GM18861 (cell line): Measurements from ENCODE around the gene MYBPC3.
"Not testable (repeated sequence)": the region's sequence is repeated elsewhere in the genome, so short reads cannot be mapped to it uniquely, and the experiment has no call there.

Source experiments
- ATAC-seq: cut with Tn5 transposase; IDR thresholded peaks from one replicate; pipeline ENCODE4 v1.9.1; 2021; ENCODE audit not compliant: unreplicated experiment

The MYBPC3 gene

DNA sequence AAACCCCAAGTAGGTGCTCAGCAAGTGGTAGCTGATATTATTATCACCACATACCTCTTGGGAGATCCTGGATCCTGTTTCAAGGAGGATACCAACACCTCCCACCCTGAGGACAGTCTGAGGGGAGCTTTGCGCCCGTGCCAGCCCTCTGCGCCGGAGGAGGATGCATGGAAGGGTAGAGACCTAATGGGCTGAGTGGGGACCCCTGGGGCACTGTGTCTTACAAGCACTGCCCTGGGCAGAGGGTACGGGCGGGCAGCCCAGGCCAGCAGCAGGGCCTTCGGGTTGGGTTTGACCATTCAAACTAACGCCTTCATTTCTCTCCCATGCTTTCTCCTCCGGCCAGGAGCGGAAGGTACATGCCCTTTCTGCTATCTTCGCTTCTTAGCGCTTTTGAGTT, 26.3 kb downstream of the MYBPC3 start:
- no peak for ATAC-seq

DNA sequence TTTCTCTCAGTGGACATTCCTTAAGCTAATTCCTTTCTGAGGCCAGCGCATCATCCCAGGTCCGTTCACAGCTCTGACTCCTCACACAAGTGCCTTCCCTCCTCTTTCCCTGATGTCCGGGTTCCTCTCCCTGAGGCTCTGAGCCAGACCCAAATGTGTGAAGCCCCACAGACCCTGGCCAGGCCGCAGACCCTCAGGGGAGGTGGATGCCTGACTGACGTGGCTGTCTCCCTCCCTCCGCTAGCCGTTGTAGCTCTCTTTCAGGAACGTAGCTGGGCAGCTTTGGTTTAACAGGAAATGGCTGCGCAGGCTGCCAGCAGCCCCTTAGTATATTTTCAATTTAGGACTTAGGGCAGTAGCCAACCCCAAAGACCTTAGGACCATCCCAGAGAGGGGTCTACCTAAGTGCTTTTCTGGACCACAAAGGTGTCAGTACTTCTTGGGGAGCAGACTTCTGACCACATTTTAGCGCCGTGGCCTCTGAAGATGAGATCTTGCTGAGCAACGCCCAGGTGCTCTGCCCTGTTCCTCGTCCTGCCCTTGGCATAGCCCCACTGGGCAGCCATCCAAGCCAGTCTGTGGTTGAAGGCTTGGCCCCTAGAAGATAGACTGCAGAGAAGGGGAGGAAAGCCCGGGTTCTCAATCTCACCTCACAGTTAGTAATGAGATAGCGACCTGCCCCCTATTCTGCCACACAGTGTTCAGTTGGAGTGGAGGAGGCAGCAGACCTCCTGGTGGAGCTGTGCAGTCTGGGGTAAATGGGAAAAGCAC, 27.0 kb downstream of the MYBPC3 start:
- no peak for ATAC-seq

GRCh38 chr11:47324520-47324919, 28.0 kb downstream of the MYBPC3 start:
- ATAC-seq, result no peak

DNA sequence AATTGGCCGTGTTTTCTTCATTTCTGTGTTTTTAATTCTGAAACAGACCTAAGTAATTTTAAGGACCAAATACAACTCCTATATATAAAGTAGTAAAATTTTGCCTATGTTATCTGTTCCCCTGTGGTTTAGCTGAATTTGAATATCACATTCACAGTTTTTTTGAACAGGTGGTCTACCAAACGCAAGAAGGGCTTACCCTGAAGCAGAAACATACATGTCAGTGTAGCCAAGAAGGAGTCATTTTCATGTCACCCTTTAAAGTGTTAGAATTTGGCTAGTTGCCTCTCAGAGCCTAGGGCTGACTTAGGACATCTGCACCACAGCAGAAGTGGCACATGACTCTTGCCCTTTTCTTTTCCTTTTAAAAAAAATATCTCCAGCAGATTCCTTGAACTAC, 34.3 kb downstream of the MYBPC3 start:
- no peak for ATAC-seq

DNA sequence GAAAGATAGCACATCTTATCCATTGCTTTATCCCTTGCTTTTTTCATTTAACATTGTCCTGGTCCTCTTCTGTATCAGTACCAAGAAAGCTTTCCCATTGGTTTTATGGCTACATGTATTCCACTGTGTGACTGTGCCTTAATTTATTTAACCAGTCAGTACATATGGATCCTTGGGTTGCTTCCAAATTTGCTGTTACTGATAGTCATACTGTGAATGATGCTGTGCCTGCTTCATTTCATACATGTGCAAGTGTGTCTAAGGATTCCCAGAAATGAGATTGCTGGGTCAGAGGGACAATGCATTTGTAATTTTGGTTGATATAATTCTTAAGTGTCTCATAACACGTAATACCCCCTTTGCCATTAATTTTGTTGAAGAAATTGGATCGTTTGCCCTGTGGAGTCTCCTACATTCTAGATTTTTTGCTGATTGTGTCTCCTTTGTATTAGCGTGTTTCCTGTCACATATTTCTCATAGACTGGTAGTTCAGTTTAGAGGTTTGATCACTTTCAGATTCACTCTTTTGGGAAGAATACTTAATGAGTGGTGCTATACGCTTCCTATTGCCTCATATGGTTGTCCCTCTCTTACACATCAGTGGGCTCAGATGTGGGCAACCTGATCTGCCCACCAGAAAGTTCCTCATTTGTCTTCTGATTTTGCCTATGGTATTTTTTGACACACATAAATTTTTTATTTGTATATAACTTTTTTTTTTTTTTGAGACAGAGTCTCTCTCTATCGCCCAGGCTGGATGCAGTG, 35.3 kb downstream of the MYBPC3 start:
- ATAC-seq, result no peak

DNA sequence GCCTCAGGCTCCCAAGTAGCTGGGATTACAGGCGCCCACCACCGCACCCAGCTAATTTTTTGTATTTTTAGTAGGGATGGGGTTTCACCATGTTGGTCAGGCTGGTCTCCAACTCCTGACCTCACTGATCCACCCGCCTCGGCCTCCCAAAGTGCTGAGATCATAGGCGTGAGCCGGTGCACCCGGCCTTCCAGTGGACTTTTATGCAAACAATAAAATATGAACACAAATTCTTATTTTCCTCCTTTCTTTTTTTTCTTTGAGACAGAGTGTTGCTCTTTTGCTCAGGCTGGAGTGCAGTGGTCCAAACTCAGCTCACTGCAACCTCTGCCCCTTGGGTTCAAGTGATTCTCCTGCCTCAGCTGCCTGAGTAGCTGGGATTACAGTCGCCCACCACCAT, 36.0 kb downstream of the MYBPC3 start:
- ATAC-seq, result not testable (repeated sequence)

DNA sequence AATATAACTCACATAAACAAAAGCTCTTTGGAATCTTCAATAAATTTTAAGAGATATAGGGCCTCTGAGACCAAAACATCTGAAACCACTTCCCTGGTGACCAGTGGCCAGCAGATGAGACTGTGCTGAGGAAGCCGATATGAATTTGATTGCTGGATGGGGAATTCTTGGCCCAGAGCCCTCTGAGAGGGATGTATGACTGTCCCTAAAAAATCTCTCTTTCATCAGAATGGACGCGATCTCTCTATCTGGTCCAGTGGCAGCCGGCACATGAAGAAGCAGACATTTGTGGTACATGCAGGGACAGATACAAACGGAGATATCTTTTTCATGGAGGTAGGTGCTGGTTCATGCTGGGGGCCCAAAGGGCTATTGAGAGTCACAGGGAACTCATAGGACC, 37.5 kb downstream of the MYBPC3 start:
- ATAC-seq, result no peak

- no peak for ATAC-seq
These were observed 44.3 kb downstream of the MYBPC3 start for GRCh38 chr11:47308050-47308823.

- no peak for ATAC-seq
These were observed 46.0 kb downstream of the MYBPC3 start for GRCh38 chr11:47306484-47306844.

GRCh38 chr11:47305734-47306483, 46.6 kb downstream of the MYBPC3 start:
- no peak for ATAC-seq

DNA sequence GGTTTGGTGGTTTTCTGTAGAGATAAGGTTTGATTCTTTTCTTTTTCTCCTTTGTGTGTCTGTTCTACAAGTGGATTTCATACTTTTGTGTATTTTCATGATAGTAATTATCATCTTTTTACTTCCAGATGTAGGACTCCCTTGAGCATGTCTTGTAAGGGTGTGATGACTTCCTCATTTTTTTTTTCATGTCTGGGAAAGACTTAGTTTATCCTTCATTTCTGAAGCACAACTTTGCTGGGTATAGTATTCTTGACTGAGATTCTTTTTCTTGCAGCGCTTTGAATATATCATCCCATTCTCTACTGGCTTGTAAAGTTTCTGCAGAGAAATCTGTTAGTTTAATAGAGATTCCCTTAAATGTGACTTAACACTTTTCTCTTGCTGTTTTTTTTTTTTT, 49.6 kb downstream of the MYBPC3 start:
- no peak for ATAC-seq

GRCh38 chr11:47299078-47299477, 53.4 kb downstream of the MYBPC3 start:
- ATAC-seq, result no peak

DNA sequence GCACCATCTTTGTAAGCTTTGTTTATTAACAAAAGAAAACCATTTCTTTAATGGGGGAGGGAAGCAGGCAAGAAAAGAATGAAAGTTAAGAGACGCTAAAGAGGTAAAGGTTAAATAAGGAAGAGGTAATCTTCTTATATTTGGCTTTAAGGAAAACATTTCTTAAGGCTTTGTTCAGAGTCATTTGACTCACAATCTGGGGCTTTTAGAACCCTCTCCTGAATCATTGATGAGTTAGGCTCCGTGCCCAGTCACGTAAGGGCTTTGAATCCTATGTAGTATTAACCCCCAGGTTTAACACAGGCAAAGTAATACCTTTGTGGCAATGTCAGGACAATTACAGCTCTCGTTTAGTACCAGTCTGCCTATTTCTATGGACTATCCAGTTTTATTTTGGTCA, 56.5 kb downstream of the MYBPC3 start:
- ATAC-seq, result no peak

DNA sequence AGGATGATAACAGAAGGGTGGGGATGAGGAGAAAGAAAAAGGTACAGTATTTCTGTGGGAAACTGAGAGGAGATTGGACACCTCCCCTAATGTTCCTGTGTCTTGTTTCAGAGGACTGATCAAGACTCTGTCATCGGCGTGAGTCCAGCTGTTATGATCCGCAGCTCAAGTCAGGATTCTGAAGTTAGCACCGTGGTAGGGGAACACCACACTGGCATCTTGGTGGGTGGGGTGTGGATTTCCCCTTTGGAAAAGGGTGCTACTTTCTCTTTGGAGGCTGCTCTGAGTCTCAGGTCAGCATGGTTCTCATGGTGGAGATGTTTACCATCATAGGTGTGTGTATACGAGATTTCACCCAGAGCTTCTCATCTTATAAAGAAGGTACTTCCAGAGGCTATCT, 57.1 kb downstream of the MYBPC3 start:
- no peak for ATAC-seq

GRCh38 chr11:47289856-47290255, 62.6 kb downstream of the MYBPC3 start:
- ATAC-seq, result no peak

DNA sequence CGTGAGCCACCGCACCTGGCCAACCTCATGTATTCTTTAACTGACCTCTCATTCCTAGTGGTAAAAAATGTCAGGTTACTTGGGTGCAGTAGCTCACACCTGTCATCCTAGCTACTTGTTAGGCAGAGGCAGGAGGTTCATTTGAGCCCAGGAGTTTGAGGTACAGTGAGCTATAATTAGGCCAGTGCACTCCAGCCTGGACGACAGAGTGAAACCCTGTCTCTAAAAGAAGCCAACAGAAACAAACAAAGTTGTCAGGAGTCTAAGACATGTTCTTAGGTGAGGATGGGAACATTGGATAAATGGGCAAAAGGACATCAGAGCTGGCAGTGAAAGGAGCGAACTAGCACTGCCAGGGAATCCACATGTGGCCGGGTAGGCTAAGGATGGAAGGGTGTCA, 64.4 kb downstream of the MYBPC3 start:
- no peak for ATAC-seq

DNA sequence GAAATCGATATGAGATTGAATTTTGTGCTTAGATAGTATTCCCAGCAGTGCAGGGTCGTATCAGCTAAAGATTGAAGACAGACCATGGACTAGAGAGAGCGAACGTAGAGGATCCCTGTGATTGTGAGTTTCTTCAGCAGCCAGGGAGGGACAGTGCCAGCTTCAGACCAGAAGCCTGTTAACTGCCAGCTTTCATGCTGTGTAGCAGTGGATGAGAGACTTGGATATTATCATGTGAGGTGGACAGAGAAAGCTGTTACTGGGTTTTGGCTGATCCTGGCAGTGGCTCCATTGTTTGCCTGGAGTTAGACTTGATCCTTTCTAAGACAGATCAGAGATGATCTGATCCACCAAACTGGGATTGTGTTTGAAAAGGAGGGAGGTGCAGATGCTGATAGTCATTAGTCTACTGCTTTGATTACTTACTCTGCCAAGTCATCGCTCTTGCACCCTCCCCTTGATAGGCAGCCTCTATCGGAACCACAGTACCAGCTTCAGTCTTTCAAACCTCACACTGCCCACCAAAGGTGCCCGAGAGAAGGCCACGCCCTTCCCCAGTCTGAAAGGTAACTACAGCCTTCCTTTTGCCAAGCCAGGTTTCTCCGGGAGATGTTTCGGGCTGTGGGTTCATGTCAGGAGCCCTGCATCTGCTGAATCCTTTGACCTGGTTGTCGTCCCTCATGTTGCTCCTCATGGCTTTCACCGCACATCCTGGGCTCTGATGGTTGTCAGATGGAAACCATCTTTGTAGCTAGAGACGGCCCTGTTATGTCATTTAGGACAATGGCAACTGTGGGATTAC, 66.3 kb downstream of the MYBPC3 start:
- ATAC-seq, result no peak

- ATAC-seq, result no peak
These were observed 68.4 kb downstream of the MYBPC3 start for GRCh38 chr11:47284151-47284550.

- no peak for ATAC-seq
These were observed 70.0 kb downstream of the MYBPC3 start for GRCh38 chr11:47282462-47282861.
